Effector memory CD4-positive, alpha-beta T cell (primary cell): ENCODE measurements around the gene ADRA1B.
A peak's percentile ranks its signal among the peaks of the same experiment; 100 is the strongest.

Experiments
- DNase-seq, 3 donors: peaks; one replicate each; pipeline ENCODE4 v3.0.0-alpha.2; 2020
- H3K27ac ChIP-seq: 2 replicates; pipeline ENCODE4 v1.7.0; 2013; ENCODE audit warnings: mild to moderate bottlenecking, low read length, moderate library complexity; ENCODE audit not compliant: insufficient read depth, poor library complexity, severe bottlenecking
- H3K27me3 ChIP-seq: replicated peaks from 2 replicates; pipeline ENCODE4 v1.7.0; 2013; ENCODE audit warnings: mild to moderate bottlenecking, low read length; ENCODE audit not compliant: insufficient read depth, control insufficient read depth, poor library complexity, severe bottlenecking
- H3K36me3 ChIP-seq: 2 replicates; pipeline ENCODE4 v1.7.0; 2013; ENCODE audit warnings: mild to moderate bottlenecking, low read length, moderate library complexity; ENCODE audit not compliant: control insufficient read depth, insufficient read depth
- H3K4me1 ChIP-seq: 2 replicates; pipeline ENCODE4 v1.7.0; 2013; ENCODE audit warnings: low read length, mild to moderate bottlenecking; ENCODE audit not compliant: control insufficient read depth, insufficient read depth, poor library complexity, severe bottlenecking
- H3K4me3 ChIP-seq: 2 replicates; pipeline ENCODE4 v1.7.0; 2013; ENCODE audit warnings: low read length, low read depth, mild to moderate bottlenecking; ENCODE audit not compliant: insufficient read depth, poor library complexity, severe bottlenecking
- H3K9me3 ChIP-seq: 2 replicates; pipeline ENCODE4 v1.7.0; 2013; ENCODE audit warnings: mild to moderate bottlenecking, low read length, moderate library complexity; ENCODE audit not compliant: control insufficient read depth
- total RNA-seq, 3 donors: gene quantifications; one replicate each; lab custom pipeline; 2026; lab: John Stamatoyannopoulos, UW

Gene ADRA1B
- 0 reads per million in 3 donors for total RNA-seq

- no peak within 1 kb of the TSS for H3K27ac ChIP-seq
- H3K4me1 ChIP-seq: no peaks in the 10 kb centered on the region
- DNase-seq: peak in 2 of 3 donors; percentile 8 to 14
Observed at GRCh38 chr5:159915904-159916840, at the start of gene ADRA1B. ADRA1B (plus strand) TSS chr5:159916482; CDS start chr5:159916906, 424 bp downstream.

DNA sequence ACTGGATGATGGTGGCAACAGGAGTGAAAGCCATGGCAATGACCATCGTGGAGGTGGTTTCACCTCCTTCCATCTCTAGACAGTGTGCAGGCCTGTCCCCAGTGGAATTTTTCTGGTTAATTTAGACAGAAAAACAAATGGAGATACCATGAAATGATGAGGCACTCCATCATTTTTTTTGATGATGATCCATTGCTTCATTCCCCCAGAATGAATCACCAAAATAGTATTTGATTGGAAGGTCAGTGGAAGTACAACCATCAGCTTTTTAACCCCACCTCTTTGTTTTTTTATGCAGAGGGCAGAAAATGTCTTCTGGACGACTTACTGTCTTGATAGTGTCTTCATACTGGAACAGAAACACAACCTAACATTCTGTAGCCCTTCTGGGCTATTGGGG lies 42.6 kb upstream of the ADRA1B start:
- DNase-seq: no peak
- Histone ChIP-seq H3K9me3 (no peaks in the 10 kb centered on the region), H3K4me3 (no peak overlapping the region), H3K4me1 (no peaks in the 10 kb centered on the region), H3K27ac (no peak overlapping the region), H3K36me3 (no peaks in the 10 kb centered on the region), H3K27me3 (no peaks in the 10 kb centered on the region)

More at GRCh38 chr5:159915904-159916840, at the start of gene ADRA1B:
- no peaks in the 10 kb centered on the region for H3K36me3 ChIP-seq
- H3K27me3 ChIP-seq: peaks cover 5% of the 10 kb centered on the region
- H3K4me3 ChIP-seq: no peak within 1 kb of the TSS
- no peaks in the 10 kb centered on the region for H3K9me3 ChIP-seq

- Histone ChIP-seq H3K4me1 (no peaks in the 10 kb centered on the region), H3K36me3 (no peaks in the 10 kb centered on the region), H3K4me3 (no peak overlapping the region), H3K27ac (no peak overlapping the region), H3K9me3 (no peaks in the 10 kb centered on the region), H3K27me3 (no peaks in the 10 kb centered on the region)
- no peak for DNase-seq
Observed at GRCh38 chr5:159874263-159874662, 42.0 kb upstream of the ADRA1B start.

- Histone ChIP-seq H3K4me3 (no peak overlapping the region), H3K27me3 (no peaks in the 10 kb centered on the region), H3K9me3 (no peaks in the 10 kb centered on the region), H3K27ac (no peak overlapping the region), H3K36me3 (no peaks in the 10 kb centered on the region), H3K4me1 (no peaks in the 10 kb centered on the region)
- no peak for DNase-seq
Observed at GRCh38 chr5:159877016-159877415, 39.3 kb upstream of the ADRA1B start.

- no peaks in the 10 kb centered on the region for H3K4me1 ChIP-seq
- no peak overlapping the region for H3K27ac ChIP-seq
- H3K9me3 ChIP-seq: no peaks in the 10 kb centered on the region
- no peak for DNase-seq
- H3K27me3 ChIP-seq: no peaks in the 10 kb centered on the region
- no peaks in the 10 kb centered on the region for H3K36me3 ChIP-seq
- no peak overlapping the region for H3K4me3 ChIP-seq
Observed at GRCh38 chr5:159877894-159878448, 38.3 kb upstream of the ADRA1B start.

DNA sequence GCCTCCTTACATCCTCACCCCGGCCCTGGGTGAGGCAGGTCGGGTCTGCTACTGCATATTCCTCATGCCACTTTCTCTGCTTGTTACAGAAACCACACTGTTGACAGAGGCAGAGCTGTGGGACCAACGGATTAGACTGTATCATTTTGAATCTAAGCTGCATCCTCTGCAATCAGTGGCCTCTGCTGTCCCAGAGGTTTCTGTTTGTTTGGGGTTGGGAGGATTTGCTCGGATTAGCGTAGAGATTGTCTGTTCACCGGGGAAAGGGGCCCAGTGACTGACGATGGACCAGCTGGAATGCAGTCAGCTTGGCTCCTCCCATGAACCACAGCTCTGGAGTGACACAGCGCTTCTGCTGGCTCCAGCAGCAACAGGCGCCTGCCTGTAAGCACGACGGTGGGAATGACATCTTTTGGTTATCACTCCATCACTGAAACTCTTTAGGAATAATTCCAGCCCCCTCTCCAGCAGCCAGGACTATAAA lies 37.3 kb upstream of the ADRA1B start:
- Histone ChIP-seq H3K4me3 (no peak overlapping the region), H3K27ac (no peak overlapping the region), H3K27me3 (no peaks in the 10 kb centered on the region), H3K9me3 (no peaks in the 10 kb centered on the region), H3K36me3 (no peaks in the 10 kb centered on the region), H3K4me1 (no peaks in the 10 kb centered on the region)
- DNase-seq: no peak

GRCh38 chr5:159880676-159881075 lies 35.6 kb upstream of the ADRA1B start:
- H3K4me3 ChIP-seq: no peak overlapping the region
- no peak for DNase-seq
- H3K27ac ChIP-seq: no peak overlapping the region
- no peaks in the 10 kb centered on the region for H3K4me1 ChIP-seq
- H3K36me3 ChIP-seq: no peaks in the 10 kb centered on the region
- H3K27me3 ChIP-seq: no peaks in the 10 kb centered on the region
- no peaks in the 10 kb centered on the region for H3K9me3 ChIP-seq

DNA sequence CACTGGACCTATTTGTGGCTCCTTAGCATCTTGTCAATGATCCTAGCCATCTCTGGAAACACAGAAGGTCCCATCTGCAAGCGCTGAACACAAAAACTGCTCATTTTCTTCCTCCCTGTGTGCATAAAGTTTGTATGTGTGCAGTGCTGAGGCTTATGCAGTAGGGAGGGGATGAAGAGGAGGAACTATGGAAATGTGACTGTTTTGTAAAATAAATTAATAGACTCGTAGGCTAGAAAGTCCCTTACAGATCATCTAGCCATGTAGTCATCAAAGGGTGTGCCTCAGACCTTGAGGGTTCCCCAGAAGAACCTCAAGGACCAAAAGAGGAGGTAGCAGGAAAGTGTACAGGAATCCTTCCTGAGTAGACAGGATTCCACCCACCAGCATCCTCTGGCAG lies 34.3 kb upstream of the ADRA1B start:
- no peaks in the 10 kb centered on the region for H3K4me1 ChIP-seq
- no peak overlapping the region for H3K27ac ChIP-seq
- no peaks in the 10 kb centered on the region for H3K9me3 ChIP-seq
- H3K4me3 ChIP-seq: no peak overlapping the region
- no peaks in the 10 kb centered on the region for H3K36me3 ChIP-seq
- no peak for DNase-seq
- no peaks in the 10 kb centered on the region for H3K27me3 ChIP-seq

GRCh38 chr5:159883522-159883950 lies 32.7 kb upstream of the ADRA1B start:
- no peak overlapping the region for H3K27ac ChIP-seq
- DNase-seq: no peak
- H3K36me3 ChIP-seq: no peaks in the 10 kb centered on the region
- no peaks in the 10 kb centered on the region for H3K4me1 ChIP-seq
- H3K4me3 ChIP-seq: no peak overlapping the region
- no peaks in the 10 kb centered on the region for H3K9me3 ChIP-seq
- no peaks in the 10 kb centered on the region for H3K27me3 ChIP-seq
